Measurements from ENCODE around the gene ETV2. TPM values are rescaled to one million over a fixed set of nuclear protein-coding genes. Genes with fewer than 3 reads are reported as not detected.

ETV2 gene
- polyA plus RNA-seq, 1 of the 3 experiments (the other 2 are of a cell fraction) = 1.6 TPM

- Histone ChIP-seq H3K4me2 (no peak overlapping the region), H3K9me2 (no peaks in the 10 kb centered on the region), H3K4me3 (ENCODE audit: low read depth in 2 of 2, low read length in 1 of 2) (no peak overlapping the region), H3K36me3 (replicated peaks in 1 of 2; ENCODE audit: control insufficient read depth in 1 of 2, insufficient read depth in 2 of 2, low read length in 1 of 2) (no peaks in the 10 kb centered on the region), H4K20me1 (ENCODE audit: insufficient read depth) (no peaks in the 10 kb centered on the region), H3K4me1 (ENCODE audit: control insufficient read depth in 1 of 2, insufficient read depth in 2 of 2, low read depth in 1 of 2, low read length in 1 of 2) (no peaks in the 10 kb centered on the region), H2AFZ (ENCODE audit: low read depth) (no peak overlapping the region), H3K27ac (ENCODE audit: low read depth in 2 of 2, low read length in 1 of 2) (no peak overlapping the region), H3F3A (replicated peaks; ENCODE audit: insufficient read depth) (peaks cover 11% of the 10 kb centered on the region), H3K9me3 (no peaks in the 10 kb centered on the region), H3K79me2 (ENCODE audit: insufficient read depth) (no peaks in the 10 kb centered on the region), H3K27me3 (ENCODE audit: insufficient read depth) (peaks cover 4% of the 10 kb centered on the region; the same call in 1 of the 2 replicates), H3K9ac (no peak overlapping the region)
- no peak for DNase-seq
- ChIA-PET POLR2A (no interaction called here), CTCF (interaction anchor here (0.7 to 4.1 kb wide), 8 partner anchors 11 to 164 kb away, joined by 3 to 33 read pairs (median 6); partner anchors contain the start of genes KIRREL2, PSENEN, U2AF1L4 and ZBTB32)
- WGBS (ENCODE audit: low lambda C conversion rate) = 81% methylated on average over 10 of the region's 11 CpGs
- TF ChIP-seq EP300 (IDR thresholded peaks at IDR 0.05; ENCODE audit: borderline replicate concordance in 1 of 2, low read depth in 1 of 2, low read length in 1 of 2) = no peak
- no peak for TF ChIP-seq TAF1 (IDR thresholded peaks at IDR 0.05; ENCODE audit: borderline replicate concordance, low read depth, low read length)
- TF ChIP-seq, protein P1, sequence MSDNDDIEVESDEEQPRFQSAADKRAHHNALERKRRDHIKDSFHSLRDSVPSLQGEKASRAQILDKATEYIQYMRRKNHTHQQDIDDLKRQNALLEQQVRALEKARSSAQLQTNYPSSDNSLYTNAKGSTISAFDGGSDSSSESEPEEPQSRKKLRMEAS (IDR thresholded peaks at IDR 0.05; ENCODE audit: low read depth) = no peak
- no peak for TF ChIP-seq SMC3 (IDR thresholded peaks at IDR 0.05; ENCODE audit: low read depth, low read length)
- no peak for TF ChIP-seq NRF1 (IDR thresholded peaks at IDR 0.05; ENCODE audit: low read depth, low read length)
- no peak for TF ChIP-seq FOXM1 (IDR thresholded peaks at IDR 0.05; ENCODE audit: low read depth)
- TF ChIP-seq, protein P2, sequence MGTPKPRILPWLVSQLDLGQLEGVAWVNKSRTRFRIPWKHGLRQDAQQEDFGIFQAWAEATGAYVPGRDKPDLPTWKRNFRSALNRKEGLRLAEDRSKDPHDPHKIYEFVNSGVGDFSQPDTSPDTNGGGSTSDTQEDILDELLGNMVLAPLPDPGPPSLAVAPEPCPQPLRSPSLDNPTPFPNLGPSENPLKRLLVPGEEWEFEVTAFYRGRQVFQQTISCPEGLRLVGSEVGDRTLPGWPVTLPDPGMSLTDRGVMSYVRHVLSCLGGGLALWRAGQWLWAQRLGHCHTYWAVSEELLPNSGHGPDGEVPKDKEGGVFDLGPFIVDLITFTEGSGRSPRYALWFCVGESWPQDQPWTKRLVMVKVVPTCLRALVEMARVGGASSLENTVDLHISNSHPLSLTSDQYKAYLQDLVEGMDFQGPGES (IDR thresholded peaks at IDR 0.05; ENCODE audit: low read depth, low read length) = no peak
- no peak for TF ChIP-seq ELF1 (IDR thresholded peaks at IDR 0.05)
- no peak for TF ChIP-seq CTCF (IDR thresholded peaks at IDR 0.05)
- TF ChIP-seq SIN3A (IDR thresholded peaks at IDR 0.05; ENCODE audit: borderline replicate concordance, low read depth, low read length) = no peak
- no peak for TF ChIP-seq USF2 (IDR thresholded peaks at IDR 0.05; ENCODE audit: borderline replicate concordance, low read depth, low read length)
- no peak for TF ChIP-seq NFIC (IDR thresholded peaks at IDR 0.05; ENCODE audit: borderline replicate concordance)
- TF ChIP-seq YY1 (IDR thresholded peaks at IDR 0.05; ENCODE audit: low read depth) = no peak
- no peak for TF ChIP-seq JUND (IDR thresholded peaks at IDR 0.05)
These were observed 50.5 kb downstream of the ETV2 start for GRCh38 chr19:35692010-35692409.

GRCh38 chr19:35693422-35693821, 51.9 kb downstream of the ETV2 start:
- H3K4me3 ChIP-seq (ENCODE audit: low read depth in 2 of 2, low read length in 1 of 2) = no peak overlapping the region; a peak in 1 of 4 replicates
- ChIA-PET CTCF (interaction anchor here (0.7 to 4.1 kb wide), 14 partner anchors 10 to 340 kb away, joined by 3 to 33 read pairs (median 4); partner anchors contain the start of genes KMT2B, PSENEN, U2AF1L4 and ZBTB32), POLR2A (no interaction called here)
- no peak overlapping the region for H2AFZ ChIP-seq (ENCODE audit: low read depth)
- 11% methylated on average over 8 of the region's 8 CpGs for WGBS (ENCODE audit: low lambda C conversion rate)
- H3K9me2 ChIP-seq = no peaks in the 10 kb centered on the region
- peaks cover 11% of the 10 kb centered on the region for H3F3A ChIP-seq (replicated peaks; ENCODE audit: insufficient read depth)
- no peaks in the 10 kb centered on the region for H3K4me1 ChIP-seq (ENCODE audit: control insufficient read depth in 1 of 2, insufficient read depth in 2 of 2, low read depth in 1 of 2, low read length in 1 of 2)
- no peak overlapping the region for H3K27ac ChIP-seq (ENCODE audit: low read depth in 2 of 2, low read length in 1 of 2)
- H3K9ac ChIP-seq = no peak overlapping the region
- H3K79me2 ChIP-seq (ENCODE audit: insufficient read depth) = no peaks in the 10 kb centered on the region
- no peak overlapping the region for H3K4me2 ChIP-seq
- peaks cover 1% of the 10 kb centered on the region; the same call in 1 of the 2 replicates for H3K27me3 ChIP-seq (ENCODE audit: insufficient read depth)
- no peaks in the 10 kb centered on the region for H4K20me1 ChIP-seq (ENCODE audit: insufficient read depth)
- DNase-seq = no peak
- H3K9me3 ChIP-seq = no peaks in the 10 kb centered on the region
- H3K36me3 ChIP-seq (replicated peaks in 1 of 2; ENCODE audit: control insufficient read depth in 1 of 2, insufficient read depth in 2 of 2, low read length in 1 of 2) = no peaks in the 10 kb centered on the region
- TF ChIP-seq EZH2phosphoT487 (IDR thresholded peaks at IDR 0.05; ENCODE audit: borderline replicate concordance, low read depth) (no peak), FOXM1 (IDR thresholded peaks at IDR 0.05; ENCODE audit: low read depth) (no peak), GABPA (IDR thresholded peaks at IDR 0.05; ENCODE audit: low read depth) (no peak), RAD21 (IDR thresholded peaks at IDR 0.05; ENCODE audit: low read length) (no peak), ELF1 (IDR thresholded peaks at IDR 0.05) (no peak), RCOR1 (IDR thresholded peaks at IDR 0.05; ENCODE audit: low read length) (no peak), NFIC (IDR thresholded peaks at IDR 0.05; ENCODE audit: borderline replicate concordance) (no peak), RFX5 (IDR thresholded peaks at IDR 0.05; ENCODE audit: low read length) (no peak), CTCF (IDR thresholded peaks at IDR 0.05) (no peak), YY1 (IDR thresholded peaks at IDR 0.05; ENCODE audit: low read depth) (no peak), MXI1 (IDR thresholded peaks at IDR 0.05; ENCODE audit: low read depth, low read length) (no peak)
- TF ChIP-seq, protein P2 (IDR thresholded peaks at IDR 0.05; ENCODE audit: low read depth, low read length) = no peak

Data from SK-N-SH (cell line).